GM23338 (cell line): ENCODE data around the gene PTPRJ.

Source experiments
- EZH2 ChIP-seq: fragments of 200-600 bp; sonication (generic); IDR thresholded peaks from one replicate; pipeline ENCODE4 v1.8.0; 2017; ENCODE audit warnings: antibody characterized with exemption, mild to moderate bottlenecking, low read depth; ENCODE audit not compliant: unreplicated experiment
- EZH2phosphoT487 ChIP-seq: fragments of 200-600 bp; sonication (generic); IDR thresholded peaks from one replicate; pipeline ENCODE4 v1.8.1; 2018; ENCODE audit warnings: antibody characterized with exemption; ENCODE audit not compliant: unreplicated experiment
- JUNB ChIP-seq: IDR thresholded peaks from one replicate; pipeline ENCODE4 v1.6.1; 2016; ENCODE audit warnings: antibody characterized with exemption; ENCODE audit not compliant: unreplicated experiment
- NANOG ChIP-seq: IDR thresholded peaks from 2 replicates; pipeline ENCODE4 v1.6.1; 2016; ENCODE audit warnings: antibody characterized with exemption, borderline replicate concordance
- POLR2AphosphoS5 ChIP-seq: IDR thresholded peaks from 2 replicates; pipeline ENCODE4 v1.6.1; 2016; ENCODE audit warnings: antibody characterized with exemption, low read depth
- ZNF114 ChIP-seq: fragments of 250-450 bp; sonication (Bioruptor Pico); IDR thresholded peaks from 2 replicates; pipeline ENCODE4 v1.5.0; 2020; ENCODE audit warnings: mild to moderate bottlenecking, moderate library complexity
- ZNF331 ChIP-seq: fragments of 250-450 bp; sonication (Bioruptor Pico); IDR thresholded peaks from 2 replicates; pipeline ENCODE4 v1.5.0; 2020; ENCODE audit warnings: low read depth, mild to moderate bottlenecking, moderate library complexity
- TF ChIP-seq, protein P1 (sequence below), 2 experiments: fragments of 200-600 bp in 1 of 2; sonication (generic) in 1 of 2; conservative IDR thresholded peaks; 2 replicates each; pipeline versions ENCODE4 v1.5.1 to v1.6.1; 2016 to 2017; ENCODE audit warnings: antibody characterized with exemption in 2 of 2, low read depth in 2 of 2, mild to moderate bottlenecking in 2 of 2, moderate library complexity in 1 of 2
- TF ChIP-seq, protein P2 (sequence below): IDR thresholded peaks from one replicate; pipeline ENCODE4 v1.6.1; 2018; ENCODE audit warnings: antibody characterized with exemption; ENCODE audit not compliant: unreplicated experiment
- TF ChIP-seq, protein P3 (sequence below): IDR thresholded peaks from 2 replicates; pipeline ENCODE4 v1.6.1; 2016; ENCODE audit warnings: antibody characterized with exemption

DNA sequence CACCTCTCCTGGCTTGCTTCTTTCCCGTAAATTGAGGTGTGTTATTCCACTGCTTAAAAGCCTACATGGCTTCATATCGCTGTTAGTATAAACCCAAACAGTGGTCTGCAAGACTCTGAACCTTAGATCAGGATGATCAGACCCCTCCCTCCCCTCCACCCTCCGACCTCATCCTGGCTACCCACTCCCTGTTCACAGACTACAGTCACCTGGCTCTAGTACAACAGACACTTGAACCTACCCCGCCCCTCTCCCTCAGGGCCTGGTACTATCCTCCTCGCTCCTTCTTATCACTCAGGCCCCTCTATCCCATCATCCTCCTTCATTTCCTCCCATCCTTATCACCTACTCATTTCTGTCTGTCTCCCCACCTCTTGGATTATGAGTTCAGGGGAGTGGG is 20.1 kb downstream of the PTPRJ start:
- TF ChIP-seq EZH2phosphoT487: no peak
- TF ChIP-seq, protein P1, sequence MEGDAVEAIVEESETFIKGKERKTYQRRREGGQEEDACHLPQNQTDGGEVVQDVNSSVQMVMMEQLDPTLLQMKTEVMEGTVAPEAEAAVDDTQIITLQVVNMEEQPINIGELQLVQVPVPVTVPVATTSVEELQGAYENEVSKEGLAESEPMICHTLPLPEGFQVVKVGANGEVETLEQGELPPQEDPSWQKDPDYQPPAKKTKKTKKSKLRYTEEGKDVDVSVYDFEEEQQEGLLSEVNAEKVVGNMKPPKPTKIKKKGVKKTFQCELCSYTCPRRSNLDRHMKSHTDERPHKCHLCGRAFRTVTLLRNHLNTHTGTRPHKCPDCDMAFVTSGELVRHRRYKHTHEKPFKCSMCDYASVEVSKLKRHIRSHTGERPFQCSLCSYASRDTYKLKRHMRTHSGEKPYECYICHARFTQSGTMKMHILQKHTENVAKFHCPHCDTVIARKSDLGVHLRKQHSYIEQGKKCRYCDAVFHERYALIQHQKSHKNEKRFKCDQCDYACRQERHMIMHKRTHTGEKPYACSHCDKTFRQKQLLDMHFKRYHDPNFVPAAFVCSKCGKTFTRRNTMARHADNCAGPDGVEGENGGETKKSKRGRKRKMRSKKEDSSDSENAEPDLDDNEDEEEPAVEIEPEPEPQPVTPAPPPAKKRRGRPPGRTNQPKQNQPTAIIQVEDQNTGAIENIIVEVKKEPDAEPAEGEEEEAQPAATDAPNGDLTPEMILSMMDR (conservative IDR thresholded peaks at IDR 0.05; ENCODE audit: low read depth in 2 of 2): no peak
- no peak for TF ChIP-seq ZNF114
- TF ChIP-seq, protein P2, sequence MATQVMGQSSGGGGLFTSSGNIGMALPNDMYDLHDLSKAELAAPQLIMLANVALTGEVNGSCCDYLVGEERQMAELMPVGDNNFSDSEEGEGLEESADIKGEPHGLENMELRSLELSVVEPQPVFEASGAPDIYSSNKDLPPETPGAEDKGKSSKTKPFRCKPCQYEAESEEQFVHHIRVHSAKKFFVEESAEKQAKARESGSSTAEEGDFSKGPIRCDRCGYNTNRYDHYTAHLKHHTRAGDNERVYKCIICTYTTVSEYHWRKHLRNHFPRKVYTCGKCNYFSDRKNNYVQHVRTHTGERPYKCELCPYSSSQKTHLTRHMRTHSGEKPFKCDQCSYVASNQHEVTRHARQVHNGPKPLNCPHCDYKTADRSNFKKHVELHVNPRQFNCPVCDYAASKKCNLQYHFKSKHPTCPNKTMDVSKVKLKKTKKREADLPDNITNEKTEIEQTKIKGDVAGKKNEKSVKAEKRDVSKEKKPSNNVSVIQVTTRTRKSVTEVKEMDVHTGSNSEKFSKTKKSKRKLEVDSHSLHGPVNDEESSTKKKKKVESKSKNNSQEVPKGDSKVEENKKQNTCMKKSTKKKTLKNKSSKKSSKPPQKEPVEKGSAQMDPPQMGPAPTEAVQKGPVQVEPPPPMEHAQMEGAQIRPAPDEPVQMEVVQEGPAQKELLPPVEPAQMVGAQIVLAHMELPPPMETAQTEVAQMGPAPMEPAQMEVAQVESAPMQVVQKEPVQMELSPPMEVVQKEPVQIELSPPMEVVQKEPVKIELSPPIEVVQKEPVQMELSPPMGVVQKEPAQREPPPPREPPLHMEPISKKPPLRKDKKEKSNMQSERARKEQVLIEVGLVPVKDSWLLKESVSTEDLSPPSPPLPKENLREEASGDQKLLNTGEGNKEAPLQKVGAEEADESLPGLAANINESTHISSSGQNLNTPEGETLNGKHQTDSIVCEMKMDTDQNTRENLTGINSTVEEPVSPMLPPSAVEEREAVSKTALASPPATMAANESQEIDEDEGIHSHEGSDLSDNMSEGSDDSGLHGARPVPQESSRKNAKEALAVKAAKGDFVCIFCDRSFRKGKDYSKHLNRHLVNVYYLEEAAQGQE: no peak
- TF ChIP-seq JUNB: no peak
- TF ChIP-seq POLR2AphosphoS5: no peak
- TF ChIP-seq EZH2: no peak
- no peak for TF ChIP-seq ZNF331
- TF ChIP-seq, protein P3, sequence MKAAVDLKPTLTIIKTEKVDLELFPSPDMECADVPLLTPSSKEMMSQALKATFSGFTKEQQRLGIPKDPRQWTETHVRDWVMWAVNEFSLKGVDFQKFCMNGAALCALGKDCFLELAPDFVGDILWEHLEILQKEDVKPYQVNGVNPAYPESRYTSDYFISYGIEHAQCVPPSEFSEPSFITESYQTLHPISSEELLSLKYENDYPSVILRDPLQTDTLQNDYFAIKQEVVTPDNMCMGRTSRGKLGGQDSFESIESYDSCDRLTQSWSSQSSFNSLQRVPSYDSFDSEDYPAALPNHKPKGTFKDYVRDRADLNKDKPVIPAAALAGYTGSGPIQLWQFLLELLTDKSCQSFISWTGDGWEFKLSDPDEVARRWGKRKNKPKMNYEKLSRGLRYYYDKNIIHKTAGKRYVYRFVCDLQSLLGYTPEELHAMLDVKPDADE: no peak
- no peak for TF ChIP-seq NANOG
